SH-SY5Y (cell line): Measurements from ENCODE around the gene GLMP.

Experiments used
- GATA2 ChIP-seq: IDR thresholded peaks from 2 replicates; pipeline ENCODE4 v1.6.1; 2011; ENCODE audit warnings: mild to moderate bottlenecking, low read depth, low read length
- GATA3 ChIP-seq: IDR thresholded peaks from 2 replicates; pipeline ENCODE4 v1.6.1; 2011; ENCODE audit warnings: low read depth, mild to moderate bottlenecking, low read length, moderate library complexity

GLMP gene

GRCh38 chr1:156246781-156247459 is 48.6 kb downstream of the GLMP start:
- TF ChIP-seq GATA3: no peak
- TF ChIP-seq GATA2: no peak

GRCh38 chr1:156246241-156246780 is 49.2 kb downstream of the GLMP start:
- TF ChIP-seq GATA3 (no peak), GATA2 (no peak)

- no peak for TF ChIP-seq GATA2
- no peak for TF ChIP-seq GATA3
These were observed 49.8 kb downstream of the GLMP start for GRCh38 chr1:156245451-156246232.

GRCh38 chr1:156244712-156245111 is 50.8 kb downstream of the GLMP start:
- TF ChIP-seq GATA2 (no peak), GATA3 (no peak)

GRCh38 chr1:156244126-156244525 is 51.4 kb downstream of the GLMP start:
- TF ChIP-seq GATA3: no peak
- no peak for TF ChIP-seq GATA2

GRCh38 chr1:156242738-156243137 is 52.7 kb downstream of the GLMP start:
- TF ChIP-seq GATA3: no peak
